WTC11 (cell line): Measurements from ENCODE around the gene MCUB. TPM values are rescaled to one million over a fixed set of nuclear protein-coding genes. Genes with fewer than 3 reads are reported as not detected.
"Not testable (repeated sequence)": the region's sequence is repeated elsewhere in the genome, so short reads cannot be mapped to it uniquely, and the experiment has no call there.

Experiments used
- ATAC-seq: fragments of 200-7000 bp; cut with Tn5 transposase; 2 replicates; pipeline ENCODE4 v1.10.0; 2021; ENCODE audit warnings: mild to moderate bottlenecking, moderate library complexity
- CTCF ChIA-PET: fragments of 300-600 bp; sonication (Branson Sonifier 250); formaldehyde crosslinking; loops from one replicate; lab custom pipeline; 2021; ENCODE audit warnings: antibody characterized with exemption; lab: Charles Lee
- POLR2A ChIA-PET: fragments of 350-600 bp; sonication (Branson Sonifier 250); formaldehyde crosslinking; loops from one replicate; lab custom pipeline; 2021; ENCODE audit warnings: antibody characterized with exemption; lab: Charles Lee
- DNase-seq: peaks from one replicate; pipeline ENCODE4 v3.0.0; 2021; ENCODE audit warnings: low spot score
- H3K27ac Mint-ChIP-seq: 2 replicates; pipeline ENCODE4 v1.8.0; 2021; ENCODE audit warnings: mixed read lengths
- H3K27me3 Mint-ChIP-seq: 2 replicates; pipeline ENCODE4 v1.8.0; 2021; ENCODE audit warnings: low read depth, mild to moderate bottlenecking, moderate library complexity, mixed read lengths
- H3K36me3 Mint-ChIP-seq: 2 replicates; pipeline ENCODE4 v1.8.0; 2021; ENCODE audit warnings: mixed read lengths
- H3K4me1 Mint-ChIP-seq: 2 replicates; pipeline ENCODE4 v1.8.0; 2022; ENCODE audit warnings: mixed read lengths
- H3K4me3 Mint-ChIP-seq: 2 replicates; pipeline ENCODE4 v1.8.0; 2021; ENCODE audit warnings: mild to moderate bottlenecking, moderate library complexity, mixed read lengths
- H3K9me3 Mint-ChIP-seq: 2 replicates; pipeline ENCODE4 v1.8.0; 2021; ENCODE audit warnings: mixed read lengths
- ATF3 ChIP-seq: sonication (generic); formaldehyde crosslinking; conservative IDR thresholded peaks from 2 replicates; pipeline ENCODE4 v1.8.1; 2022; ENCODE audit warnings: mild to moderate bottlenecking, missing genetic modification reagents
- CREM ChIP-seq: sonication (generic); formaldehyde crosslinking; IDR thresholded peaks from 2 replicates; pipeline ENCODE4 v1.8.1; 2022; ENCODE audit warnings: mild to moderate bottlenecking, missing genetic modification reagents, moderate library complexity
- E2F5 ChIP-seq: sonication (generic); formaldehyde crosslinking; IDR thresholded peaks from 2 replicates; pipeline ENCODE4 v1.8.1; 2022; ENCODE audit warnings: mild to moderate bottlenecking, moderate library complexity, missing genetic modification reagents
- ESRRA ChIP-seq: sonication (generic); formaldehyde crosslinking; IDR thresholded peaks from 2 replicates; pipeline ENCODE4 v1.8.1; 2022; ENCODE audit warnings: mild to moderate bottlenecking, missing genetic modification reagents, borderline replicate concordance
- FOXK1 ChIP-seq: sonication (generic); formaldehyde crosslinking; IDR thresholded peaks from 2 replicates; pipeline ENCODE4 v1.8.0; 2022; ENCODE audit warnings: mild to moderate bottlenecking, moderate library complexity, missing genetic modification reagents
- HMGXB4 ChIP-seq: sonication (generic); formaldehyde crosslinking; IDR thresholded peaks from 2 replicates; pipeline ENCODE4 v1.8.1; 2023; ENCODE audit warnings: mild to moderate bottlenecking, moderate library complexity, missing genetic modification reagents
- NFE2L1 ChIP-seq: sonication (generic); formaldehyde crosslinking; IDR thresholded peaks from 2 replicates; pipeline ENCODE4 v1.8.1; 2023; ENCODE audit warnings: missing genetic modification reagents
- NR2C2 ChIP-seq: sonication (generic); formaldehyde crosslinking; IDR thresholded peaks from 2 replicates; pipeline ENCODE4 v1.8.0; 2022; ENCODE audit warnings: mild to moderate bottlenecking, missing genetic modification reagents
- TCF7 ChIP-seq: sonication (generic); formaldehyde crosslinking; IDR thresholded peaks from 2 replicates; pipeline ENCODE4 v1.8.0; 2022; ENCODE audit warnings: mild to moderate bottlenecking, low read depth, missing genetic modification reagents, moderate library complexity
- TEAD1 ChIP-seq: sonication (generic); formaldehyde crosslinking; IDR thresholded peaks from 2 replicates; pipeline ENCODE4 v1.8.0; 2022; ENCODE audit warnings: mild to moderate bottlenecking, missing genetic modification reagents
- TEAD4 ChIP-seq: sonication (generic); formaldehyde crosslinking; IDR thresholded peaks from 2 replicates; pipeline ENCODE4 v1.8.0; 2022; ENCODE audit warnings: mild to moderate bottlenecking, missing genetic modification reagents
- ZBTB21 ChIP-seq: sonication (generic); formaldehyde crosslinking; IDR thresholded peaks from 2 replicates; pipeline ENCODE4 v1.8.1; 2023; ENCODE audit warnings: mild to moderate bottlenecking, missing genetic modification reagents, borderline replicate concordance
- ZNF138 ChIP-seq: sonication (generic); formaldehyde crosslinking; conservative IDR thresholded peaks from 2 replicates; pipeline ENCODE4 v1.8.1; 2022; ENCODE audit warnings: mild to moderate bottlenecking, moderate library complexity, missing genetic modification reagents
- ZNF532 ChIP-seq: fragments of 250-450 bp; sonication (Bioruptor Pico); IDR thresholded peaks from 2 replicates; pipeline ENCODE4 v1.9.0; 2021; ENCODE audit warnings: mild to moderate bottlenecking, borderline replicate concordance
- ZSCAN18 ChIP-seq: fragments of 250-450 bp; sonication (Bioruptor Pico); IDR thresholded peaks from 2 replicates; pipeline ENCODE4 v2.1.2; 2022; ENCODE audit warnings: mild to moderate bottlenecking, moderate library complexity
- total RNA-seq: library from RNA; stranded (reverse); gene quantifications from 3 replicates; pipeline ENCODE4 v1.2.3, GENCODE V29; 2021

The MCUB gene
- total RNA-seq, 1 experiment from 2014 or later: 26.8 TPM

- H3K36me3 Mint-ChIP-seq: peaks cover 37% of the 10 kb centered on the region
- CTCF ChIA-PET, H3K27ac Mint-ChIP-seq, H3K27me3 Mint-ChIP-seq, H3K9me3 Mint-ChIP-seq, DNase-seq, H3K4me3 Mint-ChIP-seq, POLR2A ChIA-PET, H3K4me1 Mint-ChIP-seq, ATAC-seq: not testable (repeated sequence)
Measured at GRCh38 chr4:109513368-109513767, 46.7 kb upstream of the MCUB start.

- no peak overlapping the region for H3K4me3 Mint-ChIP-seq
- DNase-seq: no peak
- ChIA-PET CTCF (no interaction called here), POLR2A (no interaction called here)
- peaks cover 52% of the 10 kb centered on the region for H3K36me3 Mint-ChIP-seq
- no peak for ATAC-seq
- peaks cover 3% of the 10 kb centered on the region; the same call in 1 of the 2 replicates for H3K9me3 Mint-ChIP-seq
- TF ChIP-seq NR2C2 (CRISPR knock-in tag) (no peak), HMGXB4 (CRISPR knock-in tag) (no peak), ZBTB21 (CRISPR knock-in tag) (no peak), TEAD4 (CRISPR knock-in tag) (no peak), TCF7 (CRISPR knock-in tag) (no peak), ZNF532 (CRISPR knock-in tag) (no peak), E2F5 (no peak), ZNF138 (CRISPR knock-in tag) (no peak), ZSCAN18 (CRISPR knock-in tag) (no peak), FOXK1 (CRISPR knock-in tag) (no peak), ESRRA (CRISPR knock-in tag) (no peak), ATF3 (CRISPR knock-in tag) (no peak), CREM (no peak), NFE2L1 (CRISPR knock-in tag) (no peak), TEAD1 (CRISPR knock-in tag) (no peak)
- no peaks in the 10 kb centered on the region for H3K4me1 Mint-ChIP-seq
- H3K27ac Mint-ChIP-seq: no peak overlapping the region
- H3K27me3 Mint-ChIP-seq: no peaks in the 10 kb centered on the region
Measured at GRCh38 chr4:109532182-109532581, 27.9 kb upstream of the MCUB start.
